Fibroblast of lung (primary cell): ENCODE measurements around the gene ZNF529.

Experiments used
- EZH2 ChIP-seq: IDR thresholded peaks from 2 replicates; pipeline ENCODE4 v1.5.1; 2012; ENCODE audit warnings: low read length, control low read depth, mild to moderate bottlenecking; ENCODE audit errors: missing control alignments
- TF ChIP-seq, protein P1 (sequence below), 2 donors: IDR thresholded peaks in 1 of 2; conservative IDR thresholded peaks in 1 of 2; 1 replicate in 1 of 2; 2 replicates in 1 of 2; pipeline ENCODE4 v1.5.1; 2011 to 2012; ENCODE audit warnings: low read length in 2 of 2, control low read depth in 1 of 2, inconsistent platforms in 1 of 2, low read depth in 1 of 2, mild to moderate bottlenecking in 1 of 2

DNA sequence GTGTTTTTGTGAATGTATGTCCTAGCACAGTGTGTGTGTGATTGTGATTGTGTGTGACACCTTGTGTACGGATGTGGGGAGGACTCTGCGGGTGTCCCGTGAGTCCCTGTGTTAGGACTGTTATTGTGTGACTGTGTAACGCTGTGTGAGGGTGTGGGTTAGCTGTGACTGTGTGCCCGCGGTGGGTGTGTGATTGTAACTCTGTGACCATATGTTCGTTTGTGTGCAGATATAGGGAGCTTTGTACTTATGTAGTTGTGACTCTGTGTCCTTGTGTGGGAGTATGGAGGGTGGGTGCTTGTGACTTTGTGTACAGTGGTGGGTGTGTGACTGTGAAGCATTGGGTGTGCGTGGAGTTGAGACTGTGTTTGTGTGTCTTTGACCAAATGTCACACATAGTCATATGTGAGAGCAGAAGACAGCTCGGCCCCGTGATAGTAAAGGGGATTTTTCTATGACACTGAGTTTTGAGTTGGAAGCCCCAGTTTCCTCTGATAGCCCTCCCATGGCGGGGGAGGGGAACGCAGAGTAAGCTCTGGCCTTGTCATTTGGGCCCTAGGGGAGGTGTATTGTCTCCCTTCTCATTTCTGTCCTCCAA lies 44.1 kb downstream of the ZNF529 start:
- TF ChIP-seq, protein P1, sequence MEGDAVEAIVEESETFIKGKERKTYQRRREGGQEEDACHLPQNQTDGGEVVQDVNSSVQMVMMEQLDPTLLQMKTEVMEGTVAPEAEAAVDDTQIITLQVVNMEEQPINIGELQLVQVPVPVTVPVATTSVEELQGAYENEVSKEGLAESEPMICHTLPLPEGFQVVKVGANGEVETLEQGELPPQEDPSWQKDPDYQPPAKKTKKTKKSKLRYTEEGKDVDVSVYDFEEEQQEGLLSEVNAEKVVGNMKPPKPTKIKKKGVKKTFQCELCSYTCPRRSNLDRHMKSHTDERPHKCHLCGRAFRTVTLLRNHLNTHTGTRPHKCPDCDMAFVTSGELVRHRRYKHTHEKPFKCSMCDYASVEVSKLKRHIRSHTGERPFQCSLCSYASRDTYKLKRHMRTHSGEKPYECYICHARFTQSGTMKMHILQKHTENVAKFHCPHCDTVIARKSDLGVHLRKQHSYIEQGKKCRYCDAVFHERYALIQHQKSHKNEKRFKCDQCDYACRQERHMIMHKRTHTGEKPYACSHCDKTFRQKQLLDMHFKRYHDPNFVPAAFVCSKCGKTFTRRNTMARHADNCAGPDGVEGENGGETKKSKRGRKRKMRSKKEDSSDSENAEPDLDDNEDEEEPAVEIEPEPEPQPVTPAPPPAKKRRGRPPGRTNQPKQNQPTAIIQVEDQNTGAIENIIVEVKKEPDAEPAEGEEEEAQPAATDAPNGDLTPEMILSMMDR (conservative IDR thresholded peaks at IDR 0.05 in 1 of 2, IDR thresholded peaks at IDR 0.05 in 1 of 2; ENCODE audit: low read depth in 1 of 2, low read length in 2 of 2): no peak
- no peak for TF ChIP-seq EZH2
